K562 (cell line): ENCODE results near the gene CUX1. TPM values are rescaled to one million over a fixed set of nuclear protein-coding genes. Genes with fewer than 3 reads are reported as not detected.
A peak's percentile ranks its signal among the peaks of the same experiment; 100 is the strongest.

ENCODE experiments used
- ATAC-seq: fragments of 200-7000 bp; cut with Tn5 transposase; 3 replicates; pipeline ENCODE4 v1.9.1; 2020; ENCODE audit warnings: moderate library complexity
- BruUV-seq: library from RNA; stranded (reverse); fragments of 400-500 nt; replicated peaks from 2 replicates; lab custom pipeline; 2021; lab: Mats Ljungman, UMichigan
- CTCF ChIA-PET: fragments of 300-600 bp; formaldehyde crosslinking; extraction: SDS; loops from one replicate; lab custom pipeline; 2021; ENCODE audit warnings: low intra/inter-chr PET ratio; lab: Yijun Ruan, JAX
- POLR2A ChIA-PET: fragments of 300-600, 350-650 bp; sonication (Branson Sonifier 250); formaldehyde crosslinking; extraction: SDS; loops from one replicate; lab custom pipeline; 2021; ENCODE audit warnings: antibody characterized with exemption, inconsistent platforms; lab: Yijun Ruan, JAX
- DNase-seq, 4 experiments: peaks; one replicate each; pipeline versions ENCODE4 v3.0.0 to v3.0.0-alpha.2; 2011 to 2018; ENCODE audit warnings: low spot score in 3 of 4, mixed read lengths in 3 of 4; ENCODE audit errors: extremely low read depth in 1 of 4
- FAIRE-seq: peaks from 2 replicates; lab custom pipeline; 2011; peaks lifted over from hg19 to GRCh38; lab: Jason Lieb, UNC
- H2AFZ ChIP-seq: 2 replicates; pipeline ENCODE4 v1.6.0; 2011; ENCODE audit warnings: low read depth, low read length, control low read depth, inconsistent platforms
- H3K27ac ChIP-seq: fragments of 200-600 bp; 3 replicates; pipeline ENCODE4 v1.8.0; 2011; ENCODE audit warnings: low read depth, mild to moderate bottlenecking, control low read depth, inconsistent platforms, low read length, moderate library complexity, mixed read lengths; ENCODE audit errors: extremely low read depth
- H3K27me3 ChIP-seq, 2 experiments: fragments of 300-600 bp in 1 of 2; 2 replicates in 1 of 2; 3 replicates in 1 of 2; pipeline versions ENCODE4 v1.6.0 to v1.8.0; 2011; ENCODE audit warnings: inconsistent platforms in 2 of 2, low read length in 2 of 2, mild to moderate bottlenecking in 1 of 2, mixed read lengths in 1 of 2, moderate library complexity in 1 of 2; ENCODE audit not compliant: control insufficient read depth in 2 of 2, insufficient read depth in 2 of 2
- H3K36me3 ChIP-seq: fragments of 300-600 bp; 3 replicates; pipeline ENCODE4 v1.8.0; 2011; ENCODE audit warnings: mild to moderate bottlenecking, low read length, inconsistent platforms; ENCODE audit not compliant: control insufficient read depth, insufficient read depth
- H3K4me1 ChIP-seq, 2 experiments: fragments of 200-600 bp in 1 of 2; replicated peaks in 1 of 2; 2 replicates in 1 of 2; 3 replicates in 1 of 2; pipeline versions ENCODE4 v1.5.1 to v1.8.0; 2011; ENCODE audit warnings: inconsistent platforms in 2 of 2, low read length in 2 of 2, mild to moderate bottlenecking in 1 of 2, mixed read lengths in 1 of 2, moderate library complexity in 1 of 2; ENCODE audit not compliant: control insufficient read depth in 2 of 2, insufficient read depth in 2 of 2
- H3K4me2 ChIP-seq: 2 replicates; pipeline ENCODE4 v1.6.1; 2011; ENCODE audit warnings: low read length, control low read depth, inconsistent platforms, mixed read lengths; ENCODE audit not compliant: insufficient read depth
- H3K4me3 ChIP-seq: fragments of 200-600 bp; sonication (generic), shearing (Covaris generic); 2 replicates; pipeline ENCODE4 v1.5.1; 2016; ENCODE audit warnings: control low read depth, inconsistent platforms
- H3K79me2 ChIP-seq: fragments of 200-600 bp; 3 replicates; pipeline ENCODE4 v1.8.0; 2011; ENCODE audit warnings: low read length, inconsistent platforms; ENCODE audit not compliant: control insufficient read depth, insufficient read depth
- H3K9ac ChIP-seq, 2 experiments: 2 replicates each; pipeline versions ENCODE4 v1.6.0 to v1.6.1; 2011; ENCODE audit warnings: low read depth in 2 of 2, low read length in 2 of 2, control low read depth in 1 of 2, inconsistent platforms in 1 of 2, mild to moderate bottlenecking in 1 of 2, mixed read lengths in 1 of 2; ENCODE audit not compliant: insufficient read depth in 1 of 2
- H3K9me1 ChIP-seq: one replicate; pipeline ENCODE4 v1.6.0; 2011; ENCODE audit warnings: inconsistent platforms, mild to moderate bottlenecking, low read length, moderate library complexity; ENCODE audit not compliant: control insufficient read depth, insufficient read depth
- H3K9me3 ChIP-seq: replicated peaks from 2 replicates; pipeline ENCODE4 v1.5.1; 2011; ENCODE audit warnings: low read depth, low read length, inconsistent platforms; ENCODE audit not compliant: control insufficient read depth, insufficient read depth
- H4K20me1 ChIP-seq: replicated peaks from 2 replicates; pipeline ENCODE4 v1.6.1; 2011; ENCODE audit warnings: low read length, inconsistent platforms, mixed read lengths; ENCODE audit not compliant: control insufficient read depth, insufficient read depth
- ADNP ChIP-seq: fragments of 200-800 bp; sonication (Bioruptor generic); IDR thresholded peaks from 2 replicates; pipeline ENCODE4 v1.6.1; 2016; ENCODE audit warnings: missing genetic modification characterization, missing compliant biosample characterization
- BCOR ChIP-seq: fragments of 450-650 bp; IDR thresholded peaks from 2 replicates; pipeline ENCODE4 v1.6.1; 2016
- CGGBP1 ChIP-seq: fragments of 250-450 bp; sonication (Bioruptor Pico); IDR thresholded peaks from 2 replicates; pipeline ENCODE4 v1.9.0; 2021; ENCODE audit warnings: mild to moderate bottlenecking
- HMGN3 ChIP-seq: IDR thresholded peaks from 2 replicates; pipeline ENCODE4 v1.6.1; 2011; ENCODE audit warnings: borderline replicate concordance, low read depth, mild to moderate bottlenecking, mixed read lengths, low read length; ENCODE audit not compliant: insufficient read length; ENCODE audit errors: extremely low read depth
- KAT2B ChIP-seq: IDR thresholded peaks from one replicate; pipeline ENCODE4 v1.6.1; 2012; ENCODE audit warnings: low read depth, mild to moderate bottlenecking, control low read depth, inconsistent platforms, low read length, moderate library complexity
- KDM5B ChIP-seq: fragments of 200-600 bp; sonication (generic); IDR thresholded peaks from 2 replicates; pipeline ENCODE4 v1.6.1; 2012; ENCODE audit warnings: low read depth, mild to moderate bottlenecking, moderate library complexity, low read length, control low read depth, inconsistent platforms; ENCODE audit not compliant: insufficient replicate concordance
- MED1 ChIP-seq: sonication (generic); formaldehyde crosslinking; IDR thresholded peaks from 2 replicates; pipeline ENCODE4 v1.8.1; 2023; ENCODE audit warnings: missing genetic modification reagents, borderline replicate concordance
- ZNF146 ChIP-seq: IDR thresholded peaks from one replicate; pipeline ENCODE4 v1.6.1; 2018; ENCODE audit warnings: missing compliant biosample characterization; ENCODE audit not compliant: unreplicated experiment
- ZNF785 ChIP-seq: fragments of 250-450 bp; sonication (Bioruptor Pico); IDR thresholded peaks from 2 replicates; pipeline ENCODE4 v1.4.0; 2020; ENCODE audit warnings: mild to moderate bottlenecking
- WGBS: fragments of 100-300 bp; shearing (Covaris generic); methylation state at CpG from one replicate; pipeline ENCODE4 v1.1.6; 2016; ENCODE audit warnings: low coverage, mixed read lengths; ENCODE audit not compliant: insufficient coverage; ENCODE audit errors: missing lambda C conversion rate; 5-methylcytosine and 5-hydroxymethylcytosine counted together
- in situ Hi-C: fragments of 300-500 bp; cut with MboI; formaldehyde crosslinking; loops from 4 replicates; pipeline ENCODE4 v1.15.0; 2018; ENCODE audit warnings: inconsistent platforms, mixed read lengths
- intact Hi-C: fragments of 100-400 bp; cut with micrococcal nuclease; formaldehyde crosslinking; loops from 2 replicates; pipeline ENCODE4 v1.14.2; 2022
- polyA plus RNA-seq, 8 experiments: library from polyadenylated mRNA; depleted of rRNA in 4 of 8; stranded (reverse) in 5 of 8; unstranded in 3 of 8; fragments of >200 nt; fragmentation: Nextera tagmentation in 2 of 8; fragmentation: Illumina TruSeq in 1 of 8; extraction: Ambion mirVana in 2 of 8; extraction: Trizol in 1 of 8; gene quantifications; 2 replicates each; pipeline versions ENCODE4 v1.2.1 to v1.2.3, GENCODE V29; 2011 to 2014; ENCODE audit warnings: inconsistent platforms in 1 of 8, missing spikeins in 1 of 8
- total RNA-seq, 7 experiments: library from RNA; depleted of rRNA in 6 of 7; stranded (reverse); fragments of >200 nt in 6 of 7; fragmentation: Illumina TruSeq in 2 of 7; extraction: Trizol in 2 of 7; gene quantifications; 2 replicates each; pipeline versions ENCODE4 v1.2.1 to v1.2.3, GENCODE V29; 2011 to 2021; ENCODE audit warnings: low replicate concordance in 1 of 7

Gene CUX1
- total and polyA plus RNA-seq, 9 of the 15 experiments (the other 6 are each of a cell fraction or from before 2014, with no cell fraction given), result 3.6 to 55.3 (median 25.2) TPM

DNA sequence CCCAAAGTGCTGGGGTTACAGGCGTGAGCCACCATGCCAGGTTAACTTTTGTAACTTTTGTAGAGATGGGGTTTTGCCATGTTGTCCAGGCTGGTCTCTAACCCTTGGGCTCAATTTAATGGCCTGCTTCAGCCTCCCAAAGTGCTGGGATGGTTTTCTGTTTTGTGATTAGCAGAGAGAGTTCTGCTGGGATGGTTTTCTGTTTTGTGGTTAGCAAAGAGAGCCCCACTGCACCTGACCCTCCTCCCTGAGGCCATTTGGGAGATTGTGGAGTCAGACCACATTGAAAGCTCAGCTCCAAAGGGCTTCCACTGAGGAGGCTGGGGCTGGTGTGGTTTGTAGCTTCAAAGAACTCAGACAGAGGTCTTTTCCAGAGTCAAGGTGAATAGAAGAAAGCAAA lies 29.6 kb upstream of the CUX1 start:
- BruUV-seq, result no TSS peak
- Histone ChIP-seq H3K4me3 (no peak overlapping the region), H3K79me2 (no peaks in the 10 kb centered on the region), H3K4me2 (no peak overlapping the region), H3K36me3 (no peaks in the 10 kb centered on the region), H3K27ac (no peak overlapping the region), H3K9me1 (no peaks in the 10 kb centered on the region), H4K20me1 (no peaks in the 10 kb centered on the region), H2AFZ (no peak overlapping the region), H3K27me3 (peaks cover 4 to 33% of the 10 kb centered on the region in 2 experiments; a peak in 4 of 5 replicates), H3K9ac (no peak overlapping the region), H3K9me3 (no peaks in the 10 kb centered on the region), H3K4me1 (peaks cover 0 to 2% of the 10 kb centered on the region in 2 experiments; a peak in 1 of 5 replicates)
- no peak for FAIRE-seq
- POLR2A ChIA-PET, result no interaction called here
- intact Hi-C loops (no loop called here), in situ Hi-C loops (no loop called here)
- WGBS, result 0% methylated on average over 1 of the region's 1 CpG
- no peak for DNase-seq
- CTCF ChIA-PET, result no interaction called here
- no peak for ATAC-seq
- TF ChIP-seq MED1 (no peak), CGGBP1 (CRISPR knock-in tag) (no peak), KDM5B (no peak), KAT2B (no peak), HMGN3 (no peak)
- TF ChIP-seq, all 486 proteins: peak for 0

GRCh38 chr7:101788517-101788916 lies 28.9 kb upstream of the CUX1 start:
- CTCF ChIA-PET, result no interaction called here
- no peak for FAIRE-seq
- H3K27ac ChIP-seq, result no peak overlapping the region

More at GRCh38 chr7:101788517-101788916, 28.9 kb upstream of the CUX1 start:
- Histone ChIP-seq H3K9me1 (no peaks in the 10 kb centered on the region), H3K27me3 (peaks cover 4 to 36% of the 10 kb centered on the region in 2 experiments; a peak in 4 of 5 replicates), H3K36me3 (no peaks in the 10 kb centered on the region), H3K79me2 (no peaks in the 10 kb centered on the region), H3K4me2 (no peak overlapping the region), H3K4me1 (peaks cover 0 to 2% of the 10 kb centered on the region in 2 experiments; a peak in 1 of 5 replicates), H4K20me1 (no peaks in the 10 kb centered on the region), H3K9ac (no peak overlapping the region), H2AFZ (no peak overlapping the region), H3K4me3 (no peak overlapping the region), H3K9me3 (no peaks in the 10 kb centered on the region)
- no peak for DNase-seq
- TF ChIP-seq BCOR (0 out of 2 replicates have a peak, but pooled peaks have one; percentile 31), ZNF785 (CRISPR knock-in tag) (no peak), ADNP (tag) (0 out of 2 replicates have a peak, but pooled peaks have one; percentile 28), ZNF146 (CRISPR knock-in tag) (peak; percentile 87)
- 40% methylated on average over 1 of the region's 1 CpG for WGBS
- in situ Hi-C loops, result no loop called here
- POLR2A ChIA-PET, result no interaction called here
- no peak for ATAC-seq
- intact Hi-C loops, result no loop called here
- BruUV-seq, result no TSS peak
